NCI-H524 treated with DMSO at 0.1 percent for 48 hours (cell line): ENCODE results near the gene UBE2R2.

Experiments used
- DNase-seq: peaks from one replicate; lab custom pipeline; 2025; lab: John Stamatoyannopoulos, UW

UBE2R2 gene

GRCh38 chr9:33884856-33885701 is 68.1 kb downstream of the UBE2R2 start:
- no peak for DNase-seq

GRCh38 chr9:33885948-33886347 is 69.0 kb downstream of the UBE2R2 start:
- no peak for DNase-seq

DNA sequence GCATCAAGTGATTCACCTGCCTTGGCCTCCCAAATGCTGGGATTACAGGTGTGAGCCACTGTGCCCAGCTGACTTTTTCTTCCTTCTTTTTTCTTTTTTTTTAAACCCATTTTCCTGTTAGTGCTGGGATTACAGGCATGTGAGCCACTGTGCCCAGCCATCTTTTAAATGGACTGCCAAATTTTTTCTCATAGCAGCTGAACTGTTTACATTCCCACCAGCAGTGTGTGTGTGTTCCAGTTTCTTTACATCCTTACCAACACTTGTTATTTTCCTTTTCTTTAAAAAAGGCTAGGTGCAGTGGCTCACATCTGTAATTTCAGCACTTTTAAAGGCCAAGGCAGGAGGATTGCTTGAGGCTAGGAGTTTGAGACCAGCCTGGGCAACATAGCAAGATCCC is 76.9 kb downstream of the UBE2R2 start:
- DNase-seq: no peak

- DNase-seq: no peak
These were observed 77.4 kb downstream of the UBE2R2 start for GRCh38 chr9:33894316-33894715.

DNA sequence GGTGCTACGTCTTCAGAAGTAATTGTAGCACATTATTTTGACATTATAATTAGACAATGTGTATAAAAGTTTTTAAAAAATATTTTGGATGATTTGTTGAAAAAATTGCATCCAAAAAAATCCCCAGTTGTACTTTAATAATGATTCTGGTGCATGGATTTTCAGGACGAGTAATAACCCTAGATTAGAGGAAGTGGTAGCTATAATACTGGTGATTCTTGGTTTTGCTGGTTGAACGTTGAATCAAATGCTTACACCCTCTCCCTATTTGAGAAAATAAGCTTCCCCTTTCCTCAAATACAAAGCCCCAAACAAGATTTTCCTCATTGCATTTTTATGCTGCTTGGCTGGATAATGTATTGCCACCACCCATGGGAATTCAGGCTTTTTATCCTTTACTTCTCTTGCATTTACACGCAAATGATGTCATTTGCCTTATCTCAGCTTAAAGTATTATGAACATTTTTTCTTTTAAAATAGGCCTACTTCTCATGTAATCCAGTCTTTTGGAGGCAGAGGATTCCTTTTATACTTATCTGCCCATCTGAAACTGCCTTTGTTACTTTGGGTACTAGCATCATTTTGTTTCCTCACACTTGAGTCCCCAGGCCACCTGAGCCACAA is 86.3 kb downstream of the UBE2R2 start:
- no peak for DNase-seq

DNA sequence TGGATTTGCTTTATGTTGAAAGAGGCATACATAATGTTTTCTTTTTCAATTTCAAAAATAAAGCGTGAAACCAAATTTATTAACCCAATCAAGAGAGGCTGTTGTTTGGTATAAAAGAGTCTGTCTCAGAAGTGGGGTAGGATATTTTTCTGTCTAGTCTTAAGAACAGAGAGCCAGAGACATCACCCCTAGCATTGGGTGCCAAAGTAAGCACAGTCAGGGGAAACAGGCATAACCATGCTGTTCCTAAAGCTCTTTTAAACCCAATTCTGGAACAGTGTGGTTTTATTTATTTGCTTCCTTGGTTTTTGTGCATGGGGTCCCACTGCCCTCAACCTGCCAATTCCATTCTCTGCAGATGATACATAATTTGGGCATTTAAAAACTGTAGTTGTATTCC is 88.2 kb downstream of the UBE2R2 start:
- no peak for DNase-seq

GRCh38 chr9:33906769-33907168 is 89.8 kb downstream of the UBE2R2 start:
- no peak for DNase-seq

- no peak for DNase-seq
These were observed 90.4 kb downstream of the UBE2R2 start for GRCh38 chr9:33907347-33907746.

GRCh38 chr9:33908114-33908513 is 91.2 kb downstream of the UBE2R2 start:
- DNase-seq: no peak

DNA sequence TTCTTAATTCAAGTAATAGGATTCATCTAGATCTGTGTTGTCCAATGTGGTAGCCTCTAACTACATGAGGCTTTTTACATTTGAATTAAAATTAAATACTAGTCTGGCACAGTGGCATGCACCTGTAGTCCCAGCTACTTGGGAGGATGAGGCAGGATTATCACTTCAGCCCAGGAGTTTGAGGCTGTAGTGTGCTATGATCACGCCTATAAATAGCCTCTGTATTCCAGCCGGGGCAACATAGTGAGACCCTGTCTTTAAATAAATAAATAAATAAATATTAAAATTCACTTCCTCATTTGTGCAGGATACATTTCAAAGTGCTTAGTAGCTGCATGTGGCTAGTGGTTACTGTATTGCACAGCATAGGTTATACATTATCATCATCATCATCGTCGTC is 91.8 kb downstream of the UBE2R2 start:
- DNase-seq: no peak

GRCh38 chr9:33913541-33913940 is 96.6 kb downstream of the UBE2R2 start:
- no peak for DNase-seq

DNA sequence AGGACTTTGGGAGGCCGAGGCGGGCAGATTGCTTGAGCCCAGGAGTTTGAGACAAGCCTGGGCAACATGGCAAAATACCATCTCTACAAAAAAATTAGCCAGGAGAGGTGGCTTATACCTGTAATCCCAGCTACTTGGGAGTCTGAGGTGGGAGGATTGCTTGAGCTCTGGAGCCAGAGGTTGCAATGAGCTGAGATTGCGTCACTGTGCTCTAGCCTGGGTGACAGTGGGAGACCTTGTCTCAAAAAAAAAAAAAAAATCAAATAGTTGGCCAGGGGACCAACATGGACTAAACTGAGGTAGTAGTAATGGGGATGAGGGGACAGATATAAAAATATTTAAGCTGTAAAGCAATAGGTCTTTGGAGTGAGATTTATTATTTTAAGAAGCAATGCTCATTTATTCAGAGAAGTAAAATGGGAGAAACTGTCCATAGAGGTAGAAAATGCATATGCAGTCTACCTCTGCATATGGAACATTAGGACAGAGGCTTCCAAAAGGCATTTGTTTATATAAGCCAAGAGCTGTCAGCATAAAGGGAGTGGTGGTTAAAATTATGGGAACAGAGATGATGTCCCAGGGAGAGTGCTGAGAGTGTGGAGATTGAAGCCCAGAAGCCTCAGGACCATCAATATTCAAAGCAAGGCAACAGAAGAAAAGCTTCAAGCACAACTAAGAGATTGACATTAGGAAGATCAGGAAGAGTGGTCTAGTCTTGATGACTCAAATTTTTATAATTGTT is 98.1 kb downstream of the UBE2R2 start:
- no peak for DNase-seq

DNA sequence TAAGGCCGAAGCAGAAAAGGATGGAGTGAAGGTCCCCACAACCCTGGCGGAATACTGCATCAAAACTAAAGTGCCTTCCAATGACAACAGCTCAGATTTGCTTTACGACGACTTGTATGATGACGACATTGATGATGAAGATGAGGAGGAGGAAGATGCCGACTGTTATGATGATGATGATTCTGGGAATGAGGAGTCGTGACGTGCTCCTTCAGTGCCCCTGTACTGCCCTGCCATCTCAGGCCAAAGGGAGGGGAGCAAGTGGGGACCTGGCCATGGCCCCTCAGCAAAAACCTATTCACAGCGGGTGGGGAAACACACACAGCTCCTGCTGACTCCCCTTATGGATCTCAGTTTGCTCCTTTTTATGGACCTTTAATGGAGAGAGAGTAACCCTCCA is 100.1 kb downstream of the UBE2R2 start:
- no peak for DNase-seq

DNA sequence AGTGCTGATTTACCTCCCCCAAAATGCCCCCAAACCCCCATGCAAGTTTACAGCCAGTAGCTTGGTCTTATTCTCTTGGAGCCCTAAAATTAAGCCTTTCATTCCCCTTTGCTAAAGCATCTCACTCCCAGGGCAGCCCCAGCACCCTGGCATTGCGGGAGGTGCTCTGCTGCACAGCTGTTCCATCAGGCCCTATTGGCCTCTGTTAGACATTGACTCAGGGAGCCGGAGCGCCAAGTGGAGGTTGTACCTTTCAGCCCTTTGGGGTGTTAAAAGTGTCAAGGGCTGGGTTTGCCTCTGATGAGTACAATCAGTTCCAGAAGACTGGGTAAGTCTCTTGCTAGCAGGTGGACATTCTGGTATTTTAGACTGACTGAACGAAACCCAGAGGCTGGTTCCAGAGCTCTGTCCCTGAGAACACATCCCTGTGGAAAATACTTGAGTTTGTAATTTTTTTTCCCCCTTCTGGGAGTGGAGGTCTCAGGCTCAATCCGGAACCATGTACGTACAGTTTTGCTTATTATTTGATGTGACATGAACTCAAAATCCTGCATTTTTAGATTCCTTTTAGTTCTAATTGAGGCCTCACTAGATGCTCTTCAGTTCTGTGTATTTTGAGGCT is 102.4 kb downstream of the UBE2R2 start:
- no peak for DNase-seq

DNA sequence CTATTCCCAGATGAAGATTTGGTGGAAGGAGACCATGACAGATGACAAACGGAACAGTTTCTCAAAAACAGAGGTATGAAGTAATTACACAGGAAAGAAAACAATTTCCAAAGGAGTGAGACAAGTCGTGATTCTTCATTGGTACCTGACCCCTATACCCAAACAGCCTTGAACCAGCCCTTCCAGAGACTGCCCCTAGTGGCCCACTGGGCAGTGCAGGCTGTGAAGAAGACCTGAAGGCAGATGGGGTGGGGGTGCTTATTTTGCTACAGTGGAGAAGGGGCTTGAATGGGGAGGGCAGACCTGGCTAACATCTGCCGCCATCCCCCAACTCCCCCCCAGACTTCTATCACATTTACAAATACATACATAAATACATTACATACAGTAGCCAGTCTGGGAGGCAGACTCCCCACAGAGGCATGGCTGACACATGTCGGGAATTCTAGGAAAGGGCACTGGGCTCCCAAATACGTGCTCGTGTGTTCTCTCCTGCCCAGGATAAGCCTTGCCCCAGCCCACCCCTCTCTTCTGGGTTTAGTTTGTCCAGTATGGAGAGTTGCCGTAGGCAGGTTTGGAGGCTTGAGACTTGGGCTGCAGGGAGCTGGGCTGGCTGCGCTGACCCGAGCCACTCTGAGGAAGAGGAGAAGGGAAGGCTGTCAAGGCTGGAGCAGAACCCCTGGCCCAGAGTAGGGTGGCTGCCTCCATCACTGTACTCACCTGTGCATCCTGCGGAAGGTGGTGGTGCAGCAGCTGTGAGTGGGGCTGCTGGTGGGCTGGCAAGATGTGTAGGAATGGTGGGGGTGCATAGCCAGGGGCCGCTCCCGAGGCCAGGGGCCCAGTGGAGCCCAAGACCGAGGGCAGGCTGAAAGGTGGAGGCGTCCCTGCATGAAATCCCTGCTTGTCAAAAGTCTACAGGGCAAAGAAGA is 105.3 kb downstream of the UBE2R2 start:
- no peak for DNase-seq

DNA sequence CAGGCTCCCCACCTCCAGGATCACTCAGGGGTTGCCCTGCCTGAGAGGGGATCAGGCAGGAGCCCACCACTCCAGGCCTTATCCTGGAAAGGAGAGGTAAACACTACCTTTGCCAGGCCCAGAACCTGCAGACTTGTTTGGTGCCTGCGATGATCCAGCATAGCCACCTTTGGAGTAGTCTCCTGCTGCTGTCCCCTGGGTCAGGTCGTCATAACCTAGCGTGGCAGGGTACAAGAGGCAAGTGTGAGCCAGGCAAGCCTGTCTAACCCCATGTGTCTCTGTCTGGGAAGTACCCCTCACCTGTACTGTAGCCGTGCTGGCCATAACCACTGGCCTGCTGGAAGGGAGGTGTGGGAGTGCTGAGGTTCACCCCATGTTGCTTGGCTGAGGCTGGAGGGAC is 106.1 kb downstream of the UBE2R2 start:
- no peak for DNase-seq

GRCh38 chr9:33923998-33924701 is 107.2 kb downstream of the UBE2R2 start:
- no peak for DNase-seq

DNA sequence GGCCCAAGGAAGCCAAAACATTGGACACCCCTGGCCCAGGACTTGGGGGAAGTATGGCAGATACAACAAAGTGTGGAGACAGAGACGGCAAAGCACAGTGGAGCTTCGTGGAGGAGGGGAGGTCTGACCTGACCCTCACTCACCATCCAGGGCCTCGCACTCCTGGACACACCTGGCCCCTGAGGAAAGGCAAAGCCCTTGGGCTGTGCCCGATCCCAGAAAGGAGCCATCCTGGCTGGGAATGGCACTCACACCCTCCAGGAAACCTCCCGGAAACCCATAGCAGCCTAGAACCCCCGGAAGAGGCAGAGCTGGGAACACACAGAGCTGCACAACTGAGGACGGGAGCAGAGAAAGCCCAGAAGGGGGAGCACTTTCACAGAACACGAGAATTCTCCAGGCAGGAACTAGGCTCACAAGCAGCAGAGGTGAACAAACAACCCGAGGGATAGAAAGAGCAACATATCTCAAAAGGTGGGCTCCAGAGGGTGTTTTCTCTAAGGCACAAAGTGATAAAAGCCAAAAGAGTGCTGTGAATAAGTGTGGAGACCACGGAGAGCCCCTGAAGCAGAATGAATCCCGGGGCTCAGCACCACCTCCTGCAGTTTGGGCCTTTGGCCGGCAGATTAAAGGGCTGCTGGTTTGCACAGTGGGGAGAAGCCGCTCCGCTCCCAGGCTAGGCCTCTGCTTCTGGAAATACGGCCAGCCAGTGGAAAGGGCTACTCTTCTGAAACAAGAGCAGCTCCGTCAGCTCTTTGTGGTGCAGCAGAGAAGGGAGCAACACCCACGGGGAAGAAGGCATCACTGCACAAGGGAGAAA is 108.2 kb downstream of the UBE2R2 start:
- DNase-seq: no peak

- no peak for DNase-seq
These were observed 110.0 kb downstream of the UBE2R2 start for GRCh38 chr9:33926746-33927485.
